OCI-LY3 (cell line): ENCODE data around the gene ATP8B1.

Source experiments
- CTCF ChIP-seq: fragments of 200-600, 300-600 bp; sonication (generic); IDR thresholded peaks from 2 replicates; pipeline ENCODE4 v1.5.1; 2014; ENCODE audit warnings: antibody characterized with exemption, low read length, low read depth
- EZH2phosphoT487 ChIP-seq: fragments of 200-600 bp; shearing (Covaris generic); IDR thresholded peaks from 2 replicates; pipeline ENCODE4 v1.6.1; 2018; ENCODE audit warnings: antibody characterized with exemption, mixed run types, low read depth

- TF ChIP-seq CTCF = no peak
- TF ChIP-seq EZH2phosphoT487 = no peak
These were observed 93.8 kb downstream of the ATP8B1 start for GRCh38 chr18:57709335-57709734.
